Motor neuron (in vitro differentiated cells): ENCODE results near the gene DDAH1. TPM values are rescaled to one million over a fixed set of nuclear protein-coding genes. Genes with fewer than 3 reads are reported as not detected.

Experiments
- ATAC-seq, 8 experiments: fragments of 200-7000 bp; cut with Tn5 transposase; replicated peaks in 6 of 8; 2 replicates each; pipeline ENCODE4 v1.8.0; 2021; ENCODE audit warnings: mild to moderate bottlenecking in 8 of 8, moderate library complexity in 8 of 8
- H3K27ac ChIP-seq, 2 donors: fragments of 250-450 bp; sonication (Bioruptor Pico); 2 replicates each; pipeline ENCODE4 v1.9.0; 2021; ENCODE audit warnings: antibody characterized with exemption in 2 of 2, mild to moderate bottlenecking in 2 of 2, moderate library complexity in 1 of 2
- H3K4me1 ChIP-seq, 2 donors: fragments of 250-450 bp; sonication (Bioruptor Pico); replicated peaks in 1 of 2; 2 replicates each; pipeline ENCODE4 v1.6.1; 2021; ENCODE audit warnings: antibody characterized with exemption in 2 of 2, mild to moderate bottlenecking in 2 of 2, moderate library complexity in 1 of 2
- H3K4me3 ChIP-seq, 5 donors: fragments of 250-450 bp; sonication (Bioruptor Pico); 2 replicates each; pipeline ENCODE4 v1.9.0; 2021; ENCODE audit warnings: antibody characterized with exemption in 5 of 5, mild to moderate bottlenecking in 5 of 5, moderate library complexity in 4 of 5
- WGBS, 10 experiments: fragments of 450-650 bp; shearing (Covaris generic); methylation state at CpG; one replicate each; pipeline ENCODE4 v1.0.0; 2022; 5-methylcytosine and 5-hydroxymethylcytosine counted together
- in situ Hi-C, 9 experiments: fragments of 400-800 bp; cut with MboI; loops; one replicate each; pipeline ENCODE4 v1.15.0; 2021; ENCODE audit warnings: low sequenced_read_pairs in 9 of 9, low pct_unique_long_range_greater_than_20kb in 2 of 9; ENCODE audit not compliant: unreplicated experiment in 9 of 9
- total RNA-seq, 8 experiments: library from RNA; unstranded; fragments of 300-600 nt; gene quantifications; 2 replicates each; pipeline versions ENCODE4 v1.2.3 to v1.2.4, GENCODE V29; 2022

Gene DDAH1
- total RNA-seq, 8 experiments from 2014 or later = 4.4 to 75.0 (median 20.0) TPM

DNA sequence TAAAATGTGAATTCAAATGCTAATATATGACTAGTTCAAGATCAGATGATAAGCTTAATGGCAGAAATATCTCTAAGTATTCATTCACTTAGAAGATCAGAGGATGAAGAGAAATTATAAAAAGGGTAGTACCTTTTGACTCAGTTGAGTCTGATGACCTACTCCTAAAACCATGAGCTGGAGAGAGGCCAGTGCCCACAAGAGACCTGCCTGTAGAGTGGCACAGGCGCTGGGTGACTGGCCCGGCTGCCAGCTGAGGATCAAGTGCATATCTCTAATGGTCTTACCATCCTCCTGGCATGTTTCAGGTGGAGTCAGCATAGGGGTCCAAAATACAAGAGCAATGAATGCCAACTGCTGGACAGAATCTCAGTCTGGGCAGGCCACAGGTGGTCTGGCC lies 14.1 kb downstream of the DDAH1 start:
- no peak for ATAC-seq
- WGBS, 10 experiments = 83 to 100% (median 95%) methylated on average over 2 of the region's 2 CpGs; no CpG with 5 or more reads in 3 of the 10 experiments

GRCh38 chr1:85449356-85449755 lies 15.6 kb downstream of the DDAH1 start:
- in situ Hi-C loops = no loop called here

More for the DNA sequence above, 14.1 kb downstream of the DDAH1 start:
- Histone ChIP-seq H3K27ac (no peak overlapping the region), H3K4me1 (peaks cover 7 to 14% of the 10 kb centered on the region in 2 donors), H3K4me3 (no peak overlapping the region)
- in situ Hi-C loops = no loop called here

GRCh38 chr1:85448358-85448757 lies 16.6 kb downstream of the DDAH1 start:
- WGBS, 10 experiments = 8 to 96% (median 67%) methylated on average over 1 to 2 of the region's 2 CpGs; no CpG with 5 or more reads in 1 of the 10 experiments
- Histone ChIP-seq H3K4me3 (no peak overlapping the region), H3K27ac (no peak overlapping the region), H3K4me1 (peaks cover 7 to 14% of the 10 kb centered on the region in 2 donors)
- in situ Hi-C loops = no loop called here
- no peak for ATAC-seq

More at GRCh38 chr1:85449356-85449755, 15.6 kb downstream of the DDAH1 start:
- 58 to 100% (median 86%) methylated on average over 1 to 3 of the region's 3 CpGs; no CpG with 5 or more reads in 1 of the 10 experiments for WGBS, 10 experiments
- ATAC-seq = no peak
- H3K27ac ChIP-seq = no peak overlapping the region
- H3K4me3 ChIP-seq = no peak overlapping the region
- peaks cover 7 to 14% of the 10 kb centered on the region in 2 donors for H3K4me1 ChIP-seq

DNA sequence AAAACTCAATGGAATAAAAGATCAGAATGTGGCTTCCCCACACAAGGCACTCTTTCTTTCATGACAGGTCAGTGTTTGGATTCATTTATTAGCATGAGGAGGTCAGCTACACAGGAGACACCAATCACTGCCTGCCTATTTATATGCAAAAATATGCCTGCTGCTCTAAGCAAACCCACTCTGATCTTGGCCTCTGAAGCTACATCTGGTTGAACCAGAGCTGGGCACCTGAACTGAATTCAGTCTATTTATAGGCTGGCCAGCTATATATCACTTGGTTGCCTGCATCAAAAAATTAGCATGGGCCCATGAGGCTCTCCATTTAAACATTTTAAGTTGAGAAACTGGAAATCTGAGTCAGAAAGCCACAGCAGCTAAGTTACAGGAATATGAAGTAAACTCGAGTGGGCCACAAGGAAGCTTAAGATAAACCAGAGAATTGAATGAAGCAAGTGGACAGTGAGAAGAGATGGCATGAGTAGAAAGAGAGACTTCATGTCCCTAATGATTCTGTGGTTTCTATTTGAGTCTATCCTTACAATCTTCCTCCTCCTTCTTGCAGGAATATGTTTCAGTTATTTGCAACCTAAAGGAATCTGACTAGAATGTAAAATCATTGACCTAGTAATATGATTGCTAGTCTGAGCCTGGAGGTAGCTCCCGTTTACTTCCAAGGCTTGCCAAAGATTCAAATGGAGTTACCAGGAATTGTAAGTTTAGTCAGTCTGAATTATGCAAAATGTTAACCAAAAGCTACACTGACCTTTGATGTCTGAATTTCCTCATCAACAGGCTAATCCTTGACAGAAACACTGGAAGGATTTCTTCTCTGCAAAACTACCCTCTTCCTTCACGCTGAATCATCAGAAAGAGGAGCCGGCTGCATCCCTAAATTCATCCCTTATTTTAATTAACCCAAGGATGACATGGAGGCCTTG lies 17.7 kb downstream of the DDAH1 start:
- WGBS, 10 experiments = 0 to 74% (median 33%) methylated on average over 1 to 4 of the region's 4 CpGs; no CpG with 5 or more reads in 2 of the 10 experiments
- Histone ChIP-seq H3K4me3 (no peak overlapping the region), H3K4me1 (peaks cover 7 to 14% of the 10 kb centered on the region in 2 donors), H3K27ac (no peak overlapping the region)
- ATAC-seq = peak; percentile 36 to 88 (median 78)
- in situ Hi-C loops = no loop called here

DNA sequence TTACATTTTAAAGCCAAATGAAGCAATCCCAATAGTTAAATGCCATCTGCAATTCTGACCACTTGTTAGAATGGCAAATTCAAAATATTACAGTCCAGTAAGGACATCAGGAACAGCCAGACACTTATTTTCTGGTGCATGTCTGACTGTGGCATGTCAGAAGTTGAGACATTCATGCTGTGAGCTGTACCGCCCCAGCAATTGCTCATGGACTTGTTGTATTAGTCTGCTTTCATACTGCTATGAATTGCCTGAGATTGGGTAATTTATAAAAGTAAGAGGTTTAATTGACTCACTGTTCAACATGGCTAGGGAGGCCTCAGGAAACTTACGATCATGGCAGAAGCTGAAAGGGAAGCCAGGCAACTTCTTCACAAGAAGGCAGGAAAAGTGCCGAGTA lies 19.1 kb downstream of the DDAH1 start:
- 38 to 100% (median 93%) methylated on average over 1 to 3 of the region's 3 CpGs; no CpG with 5 or more reads in 2 of the 10 experiments for WGBS, 10 experiments
- Histone ChIP-seq H3K4me1 (peaks cover 7 to 14% of the 10 kb centered on the region in 2 donors), H3K27ac (no peak overlapping the region), H3K4me3 (no peak overlapping the region)
- in situ Hi-C loops = no loop called here
- ATAC-seq = peak in 2 of 8 experiments; percentile 9 to 19

GRCh38 chr1:85444381-85444780 lies 20.6 kb downstream of the DDAH1 start:
- no peak for ATAC-seq

GRCh38 chr1:85440612-85441011 lies 24.3 kb downstream of the DDAH1 start:
- 21 to 94% (median 84%) methylated on average over 1 to 3 of the region's 3 CpGs; no CpG with 5 or more reads in 3 of the 10 experiments for WGBS, 10 experiments
- H3K4me1 ChIP-seq = no peaks in the 10 kb centered on the region
- in situ Hi-C loops = no loop called here
- H3K27ac ChIP-seq = no peak overlapping the region
- no peak overlapping the region for H3K4me3 ChIP-seq
- no peak for ATAC-seq

More at GRCh38 chr1:85444381-85444780, 20.6 kb downstream of the DDAH1 start:
- no peak overlapping the region for H3K27ac ChIP-seq
- H3K4me1 ChIP-seq = peaks cover 7 to 14% of the 10 kb centered on the region in 2 donors
- WGBS, 10 experiments = 86 to 100% (median 100%) methylated on average over 1 of the region's 1 CpG; no CpG with 5 or more reads in 6 of the 10 experiments
- in situ Hi-C loops = no loop called here
- no peak overlapping the region for H3K4me3 ChIP-seq

DNA sequence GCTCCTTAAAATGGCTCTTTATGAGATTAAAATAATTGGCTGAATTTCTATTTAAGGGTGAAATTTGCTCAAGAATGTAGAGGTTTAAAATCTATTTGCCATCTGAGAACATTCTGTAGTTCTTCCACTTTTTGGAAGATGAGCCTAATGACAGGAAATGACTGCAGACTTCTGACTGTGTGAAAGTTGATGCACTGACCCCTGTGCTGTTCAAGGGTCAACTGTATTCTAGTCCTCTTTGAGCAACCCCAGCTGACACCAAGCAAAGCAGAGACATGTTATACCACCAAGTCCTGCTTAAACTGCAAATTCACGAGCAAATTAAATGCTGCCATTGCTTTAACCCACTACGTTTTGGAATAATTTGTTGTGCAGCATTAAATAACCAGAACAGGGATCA lies 26.6 kb downstream of the DDAH1 start:
- in situ Hi-C loops = no loop called here
- 22 to 84% (median 55%) methylated on average over 1 to 2 of the region's 2 CpGs; no CpG with 5 or more reads in 2 of the 10 experiments for WGBS, 10 experiments
- H3K4me1 ChIP-seq = no peaks in the 10 kb centered on the region
- ATAC-seq = no peak
- H3K4me3 ChIP-seq = no peak overlapping the region
- H3K27ac ChIP-seq = no peak overlapping the region

DNA sequence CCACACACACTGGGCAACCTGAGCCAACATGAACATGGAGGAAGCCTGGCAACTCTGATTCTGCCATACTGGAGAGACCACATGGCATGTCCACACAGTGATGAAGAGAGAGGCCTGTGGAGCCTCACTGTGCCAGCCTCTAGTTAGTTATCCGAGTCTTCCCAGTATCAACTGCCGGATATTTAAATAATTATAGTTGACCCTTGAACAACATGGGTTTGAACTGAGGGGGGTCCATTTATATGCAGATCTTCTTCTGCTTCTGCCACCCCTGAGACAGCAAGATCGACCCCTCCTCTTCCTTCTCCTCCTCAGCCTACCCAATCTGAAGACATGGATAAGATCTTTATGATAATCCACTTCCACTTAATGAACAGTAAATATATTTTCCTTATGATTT lies 27.8 kb downstream of the DDAH1 start:
- Histone ChIP-seq H3K4me1 (no peaks in the 10 kb centered on the region), H3K27ac (no peak overlapping the region), H3K4me3 (no peak overlapping the region)
- ATAC-seq = no peak
- WGBS, 10 experiments = 63 to 100% (median 86%) methylated on average over 1 to 3 of the region's 3 CpGs; no CpG with 5 or more reads in 2 of the 10 experiments
- in situ Hi-C loops = no loop called here

DNA sequence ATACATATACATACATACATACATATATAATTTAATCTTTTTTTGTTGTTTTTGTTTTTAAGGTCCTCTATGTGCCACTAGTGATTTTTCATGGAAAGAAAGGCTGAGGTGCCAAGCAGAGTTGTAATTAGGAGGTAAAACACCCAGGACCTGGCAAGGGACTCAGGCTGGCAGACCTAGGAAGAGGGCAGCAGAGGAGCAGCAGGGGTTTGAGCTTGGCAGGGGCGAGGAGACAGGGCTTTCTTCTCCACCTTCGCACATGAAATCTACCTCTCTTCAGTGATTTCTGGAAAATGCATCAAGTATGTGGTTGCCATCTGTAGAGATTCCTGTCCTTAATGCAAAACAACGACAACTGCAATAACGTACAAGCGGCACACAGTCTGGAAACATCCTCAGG lies 31.9 kb downstream of the DDAH1 start:
- in situ Hi-C loops = no loop called here
- 78 to 96% (median 84%) methylated on average over 3 to 5 of the region's 5 CpGs; no CpG with 5 or more reads in 3 of the 10 experiments for WGBS, 10 experiments
- Histone ChIP-seq H3K4me1 (no peaks in the 10 kb centered on the region), H3K27ac (no peak overlapping the region), H3K4me3 (no peak overlapping the region)
- ATAC-seq = no peak

DNA sequence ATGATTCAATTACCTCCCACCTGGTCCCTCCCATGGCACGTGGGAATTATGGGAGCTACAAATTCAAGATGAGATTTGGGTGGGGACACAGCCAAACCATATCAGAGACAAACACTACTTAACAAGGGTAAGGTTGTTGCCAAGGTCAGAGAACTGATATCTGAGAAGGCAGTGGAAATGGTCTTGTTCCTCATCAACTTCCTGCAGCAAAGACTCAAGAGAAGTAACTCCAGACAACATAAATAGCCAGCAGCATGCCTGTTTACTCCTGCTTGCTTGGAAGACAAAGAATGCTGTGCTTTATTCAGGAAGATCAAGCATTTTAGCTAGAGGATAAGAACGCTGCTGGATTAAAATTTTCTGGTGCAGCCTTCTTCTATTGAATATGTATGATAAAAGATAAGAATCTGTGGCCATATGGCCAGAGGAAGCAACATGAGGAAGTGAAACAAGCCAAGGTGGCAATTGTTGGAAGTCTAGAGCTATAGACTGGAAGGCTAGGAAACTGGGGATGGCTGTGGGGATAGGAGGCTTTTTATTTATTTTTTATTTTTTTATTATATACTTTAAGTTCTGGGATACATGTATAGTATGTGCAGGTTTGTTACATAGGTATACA lies 36.4 kb downstream of the DDAH1 start:
- 0 to 100% (median 88%) methylated on average over 1 to 2 of the region's 2 CpGs; no CpG with 5 or more reads in 1 of the 10 experiments for WGBS, 10 experiments
- Histone ChIP-seq H3K4me3 (no peak overlapping the region), H3K27ac (no peak overlapping the region), H3K4me1 (no peaks in the 10 kb centered on the region)
- in situ Hi-C loops = no loop called here
- peak in 1 of 8 experiments; percentile 55 for ATAC-seq

GRCh38 chr1:85427849-85428248 lies 37.1 kb downstream of the DDAH1 start:
- in situ Hi-C loops = no loop called here
- no peak for ATAC-seq
- H3K4me3 ChIP-seq = no peak overlapping the region
- 56 to 100% (median 96%) methylated on average over 1 to 3 of the region's 3 CpGs; no CpG with 5 or more reads in 2 of the 10 experiments for WGBS, 10 experiments
- no peak overlapping the region for H3K27ac ChIP-seq
- H3K4me1 ChIP-seq = no peaks in the 10 kb centered on the region

GRCh38 chr1:85427331-85427730 lies 37.6 kb downstream of the DDAH1 start:
- 0 to 92% (median 71%) methylated on average over 1 of the region's 1 CpG; no CpG with 5 or more reads in 1 of the 10 experiments for WGBS, 10 experiments
- H3K27ac ChIP-seq = no peak overlapping the region
- H3K4me1 ChIP-seq = no peaks in the 10 kb centered on the region

More at GRCh38 chr1:85427331-85427730, 37.6 kb downstream of the DDAH1 start:
- no peak overlapping the region for H3K4me3 ChIP-seq
- no peak for ATAC-seq
- in situ Hi-C loops = no loop called here
